RWPE2 (cell line): ENCODE measurements around the gene AARS2.

Experiments used
- ATAC-seq: fragments of 200-7000 bp; cut with Tn5 transposase; 3 replicates; pipeline ENCODE4 v1.9.1; 2021; ENCODE audit warnings: low read depth
- DNase-seq: peaks from one replicate; pipeline ENCODE4 v3.0.0-alpha.2; 2020; ENCODE audit warnings: low spot score
- H3K27ac ChIP-seq: fragments of 450-650 bp; 2 replicates; pipeline ENCODE4 v1.5.1; 2017; ENCODE audit warnings: mild to moderate bottlenecking; ENCODE audit not compliant: poor library complexity, severe bottlenecking
- H3K27me3 ChIP-seq: fragments of 250-450 bp; sonication (Bioruptor Pico); 2 replicates; pipeline ENCODE4 v1.5.1; 2021; ENCODE audit warnings: mild to moderate bottlenecking, moderate library complexity; ENCODE audit not compliant: insufficient read depth, poor library complexity, severe bottlenecking
- H3K36me3 ChIP-seq: fragments of 250-450 bp; sonication (Bioruptor Pico); 2 replicates; pipeline ENCODE4 v1.5.1; 2020; ENCODE audit warnings: low read depth, mild to moderate bottlenecking, moderate library complexity
- H3K4me1 ChIP-seq: fragments of 250-450 bp; sonication (Bioruptor Pico); 2 replicates; pipeline ENCODE4 v1.5.1; 2021; ENCODE audit warnings: mild to moderate bottlenecking, moderate library complexity; ENCODE audit not compliant: insufficient read depth, poor library complexity, severe bottlenecking
- H3K4me3 ChIP-seq: fragments of 250-450 bp; sonication (Bioruptor Pico); 2 replicates; pipeline ENCODE4 v1.5.1; 2021; ENCODE audit warnings: mild to moderate bottlenecking, moderate library complexity; ENCODE audit not compliant: severe bottlenecking
- H3K9me3 ChIP-seq: fragments of 250-450 bp; sonication (Bioruptor Pico); 2 replicates; pipeline ENCODE4 v1.5.1; 2021; ENCODE audit warnings: mild to moderate bottlenecking, moderate library complexity; ENCODE audit not compliant: severe bottlenecking
- CTCF ChIP-seq: fragments of 450-650 bp; IDR thresholded peaks from one replicate; pipeline ENCODE4 v1.5.1; 2017; ENCODE audit warnings: mild to moderate bottlenecking, moderate library complexity; ENCODE audit not compliant: poor library complexity, severe bottlenecking

Gene AARS2

GRCh38 chr6:44284867-44285266 is 28.3 kb downstream of the AARS2 start:
- H3K4me1 ChIP-seq = no peaks in the 10 kb centered on the region
- no peak for ATAC-seq
- TF ChIP-seq CTCF = no peak
- no peak overlapping the region for H3K4me3 ChIP-seq
- H3K36me3 ChIP-seq = no peaks in the 10 kb centered on the region
- DNase-seq = no peak
- no peak overlapping the region for H3K27ac ChIP-seq
- peaks cover 7% of the 10 kb centered on the region for H3K27me3 ChIP-seq
- no peaks in the 10 kb centered on the region for H3K9me3 ChIP-seq

DNA sequence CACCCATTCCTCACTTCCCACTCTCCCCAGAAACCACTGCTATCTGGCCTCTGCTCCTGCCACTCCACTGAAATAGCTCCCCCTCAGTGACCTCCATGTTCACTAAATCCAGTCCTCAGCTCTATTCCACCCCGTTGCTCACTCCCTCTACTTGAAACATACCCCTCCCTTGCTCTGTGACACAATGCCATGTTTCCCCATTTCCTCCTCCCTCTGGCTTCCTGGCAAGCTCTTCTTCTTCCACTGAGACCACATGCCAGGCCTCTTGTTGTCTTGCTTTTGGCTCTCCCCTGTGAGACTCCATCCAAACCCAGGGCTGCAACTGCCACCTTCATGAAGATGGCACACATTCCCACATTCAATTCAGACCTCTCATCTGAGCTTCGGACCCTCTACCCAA is 29.0 kb downstream of the AARS2 start:
- Histone ChIP-seq H3K4me3 (no peak overlapping the region), H3K36me3 (no peaks in the 10 kb centered on the region), H3K9me3 (no peaks in the 10 kb centered on the region), H3K27ac (no peak overlapping the region), H3K27me3 (peaks cover 7% of the 10 kb centered on the region), H3K4me1 (no peaks in the 10 kb centered on the region)
- DNase-seq (no peak), ATAC-seq (no peak)
- no peak for TF ChIP-seq CTCF

GRCh38 chr6:44278774-44279697 is 34.1 kb downstream of the AARS2 start:
- peaks cover 18% of the 10 kb centered on the region for H3K27me3 ChIP-seq
- no peak for TF ChIP-seq CTCF
- H3K27ac ChIP-seq = no peak overlapping the region

DNA sequence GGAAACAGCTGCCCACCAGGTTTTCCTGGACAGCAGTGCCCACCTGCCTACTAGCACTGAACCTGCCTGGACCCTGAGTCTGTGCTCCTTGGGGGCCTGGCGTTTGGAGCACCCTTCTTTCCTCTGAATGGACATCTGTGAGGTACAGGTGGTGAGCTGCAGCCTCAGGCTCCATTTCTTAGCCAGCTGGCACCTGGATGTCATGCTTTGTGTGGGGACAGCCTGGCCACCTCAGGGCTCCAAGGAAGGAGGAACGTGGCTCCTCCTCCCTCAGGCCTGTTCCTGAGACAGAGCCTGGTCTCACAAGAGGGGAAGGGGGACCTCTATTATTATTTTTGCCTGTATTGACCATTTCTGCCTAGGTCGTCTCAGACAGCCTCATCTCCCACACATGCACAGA is 34.8 kb downstream of the AARS2 start:
- ATAC-seq (no peak), DNase-seq (no peak)
- no peaks in the 10 kb centered on the region for H3K4me1 ChIP-seq
- TF ChIP-seq CTCF = no peak
- H3K27ac ChIP-seq = no peak overlapping the region
- peaks cover 18% of the 10 kb centered on the region for H3K27me3 ChIP-seq
- no peak overlapping the region for H3K4me3 ChIP-seq
- no peaks in the 10 kb centered on the region for H3K9me3 ChIP-seq
- H3K36me3 ChIP-seq = no peaks in the 10 kb centered on the region

More at GRCh38 chr6:44278774-44279697, 34.1 kb downstream of the AARS2 start:
- Histone ChIP-seq H3K4me3 (no peak overlapping the region), H3K36me3 (no peaks in the 10 kb centered on the region), H3K9me3 (no peaks in the 10 kb centered on the region), H3K4me1 (no peaks in the 10 kb centered on the region)
- DNase-seq (no peak), ATAC-seq (no peak)

DNA sequence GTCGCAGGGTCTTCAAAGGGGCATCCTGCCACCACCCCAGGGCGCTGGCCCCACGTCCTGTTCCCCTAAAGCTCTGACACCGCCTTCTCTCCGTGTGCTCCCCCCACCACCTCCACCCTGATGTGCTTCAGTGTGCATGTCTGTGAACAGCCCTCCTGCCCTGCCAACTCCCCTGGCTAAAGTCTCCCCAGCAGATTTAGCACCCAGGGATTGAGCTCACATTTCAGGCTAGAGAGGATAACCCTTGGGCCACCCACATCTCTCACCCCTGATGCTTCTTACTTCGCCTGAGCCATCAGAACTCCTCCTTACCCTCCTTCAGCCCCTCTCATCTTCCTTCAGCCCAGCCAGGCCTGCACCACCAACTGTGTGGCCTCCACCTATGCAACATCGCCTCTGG is 35.4 kb downstream of the AARS2 start:
- Histone ChIP-seq H3K4me1 (no peaks in the 10 kb centered on the region), H3K4me3 (no peak overlapping the region), H3K27me3 (peaks cover 18% of the 10 kb centered on the region), H3K27ac (no peak overlapping the region), H3K36me3 (no peaks in the 10 kb centered on the region), H3K9me3 (no peaks in the 10 kb centered on the region)
- no peak for ATAC-seq
- DNase-seq = no peak
- TF ChIP-seq CTCF = no peak
